HUES48 (cell line): ENCODE measurements around the gene P2RY14.
"Not testable (repeated sequence)": the region's sequence is repeated elsewhere in the genome, so short reads cannot be mapped to it uniquely, and the experiment has no call there.

Experiments used
- H3K27ac ChIP-seq: one replicate; pipeline ENCODE4 v1.7.0; 2013; ENCODE audit warnings: low read depth, low read length, inconsistent platforms
- H3K27me3 ChIP-seq: 2 replicates; pipeline ENCODE4 v1.6.1; 2013; ENCODE audit warnings: mild to moderate bottlenecking, low read length; ENCODE audit not compliant: control insufficient read depth, insufficient read depth
- H3K36me3 ChIP-seq: 2 replicates; pipeline ENCODE4 v1.6.1; 2013; ENCODE audit warnings: low read length; ENCODE audit not compliant: control insufficient read depth, insufficient read depth
- H3K4me1 ChIP-seq: 2 replicates; pipeline ENCODE4 v1.6.1; 2013; ENCODE audit warnings: mild to moderate bottlenecking, low read length; ENCODE audit not compliant: control insufficient read depth, insufficient read depth
- H3K4me3 ChIP-seq: 2 replicates; pipeline ENCODE4 v1.5.1; 2013; ENCODE audit warnings: mild to moderate bottlenecking, low read depth, low read length
- H3K9ac ChIP-seq: 2 replicates; pipeline ENCODE4 v1.6.1; 2013; ENCODE audit warnings: mild to moderate bottlenecking, low read depth, low read length, moderate library complexity
- H3K9me3 ChIP-seq: 2 replicates; pipeline ENCODE4 v1.6.1; 2013; ENCODE audit warnings: low read length; ENCODE audit not compliant: control insufficient read depth, insufficient read depth

P2RY14 gene

GRCh38 chr3:151182349-151183079 lies 95.8 kb downstream of the P2RY14 start:
- H3K4me1 ChIP-seq = 0 out of 2 replicates have a peak, but pooled peaks cover 6% of the 10 kb centered on the region
- H3K27ac ChIP-seq = no peak overlapping the region
- H3K36me3 ChIP-seq = peaks cover 11% of the 10 kb centered on the region
- no peak overlapping the region for H3K9ac ChIP-seq
- H3K27me3 ChIP-seq = no peaks in the 10 kb centered on the region
- H3K4me3 ChIP-seq = no peak overlapping the region
- H3K9me3 ChIP-seq = no peaks in the 10 kb centered on the region

GRCh38 chr3:151178208-151178845 lies 100.0 kb downstream of the P2RY14 start:
- H3K27me3 ChIP-seq = no peaks in the 10 kb centered on the region
- no peak overlapping the region for H3K4me3 ChIP-seq
- H3K36me3 ChIP-seq = peaks cover 7% of the 10 kb centered on the region; the same call in 1 of the 2 replicates
- no peaks in the 10 kb centered on the region for H3K4me1 ChIP-seq
- no peaks in the 10 kb centered on the region for H3K9me3 ChIP-seq
- no peak overlapping the region for H3K9ac ChIP-seq
- no peak overlapping the region for H3K27ac ChIP-seq

- H3K36me3 ChIP-seq = peaks cover 7% of the 10 kb centered on the region; the same call in 1 of the 2 replicates
- no peaks in the 10 kb centered on the region for H3K27me3 ChIP-seq
- H3K9ac ChIP-seq = no peak overlapping the region
- no peaks in the 10 kb centered on the region for H3K4me1 ChIP-seq
- no peaks in the 10 kb centered on the region for H3K9me3 ChIP-seq
- H3K4me3 ChIP-seq = no peak overlapping the region
- no peak overlapping the region for H3K27ac ChIP-seq
These were observed 102.4 kb downstream of the P2RY14 start for GRCh38 chr3:151175952-151176351.

GRCh38 chr3:151174351-151174750 lies 104.0 kb downstream of the P2RY14 start:
- Histone ChIP-seq H3K27me3 (no peaks in the 10 kb centered on the region), H3K4me3 (no peak overlapping the region), H3K36me3 (0 out of 2 replicates have a peak, but pooled peaks cover 3% of the 10 kb centered on the region), H3K9ac (no peak overlapping the region), H3K9me3 (no peaks in the 10 kb centered on the region), H3K27ac (no peak overlapping the region), H3K4me1 (0 out of 2 replicates have a peak, but pooled peaks cover 3% of the 10 kb centered on the region)

- Histone ChIP-seq H3K9me3 (no peaks in the 10 kb centered on the region), H3K9ac (no peak overlapping the region), H3K4me1 (0 out of 2 replicates have a peak, but pooled peaks cover 3% of the 10 kb centered on the region), H3K4me3 (no peak overlapping the region), H3K36me3 (peaks cover 7% of the 10 kb centered on the region; the same call in 1 of the 2 replicates), H3K27me3 (no peaks in the 10 kb centered on the region), H3K27ac (no peak overlapping the region)
These were observed 107.1 kb downstream of the P2RY14 start for GRCh38 chr3:151171145-151171757.

- H3K36me3 ChIP-seq = peaks cover 13% of the 10 kb centered on the region; the same call in 1 of the 2 replicates
- not testable (repeated sequence) for H3K9me3 ChIP-seq, H3K4me1 ChIP-seq, H3K4me3 ChIP-seq, H3K27ac ChIP-seq, H3K27me3 ChIP-seq, H3K9ac ChIP-seq
These were observed 108.2 kb downstream of the P2RY14 start for GRCh38 chr3:151169948-151170679.

GRCh38 chr3:151169262-151169947 lies 108.9 kb downstream of the P2RY14 start:
- Histone ChIP-seq H3K27me3 (no peaks in the 10 kb centered on the region), H3K9me3 (no peaks in the 10 kb centered on the region), H3K27ac (no peak overlapping the region), H3K9ac (no peak overlapping the region), H3K36me3 (peaks cover 13% of the 10 kb centered on the region; the same call in 1 of the 2 replicates), H3K4me1 (0 out of 2 replicates have a peak, but pooled peaks cover 3% of the 10 kb centered on the region), H3K4me3 (no peak overlapping the region)

- no peaks in the 10 kb centered on the region for H3K27me3 ChIP-seq
- H3K4me1 ChIP-seq = 0 out of 2 replicates have a peak, but pooled peaks cover 3% of the 10 kb centered on the region
- no peak overlapping the region for H3K27ac ChIP-seq
- peaks cover 16% of the 10 kb centered on the region; the same call in 1 of the 2 replicates for H3K36me3 ChIP-seq
- H3K9ac ChIP-seq = no peak overlapping the region
- no peaks in the 10 kb centered on the region for H3K9me3 ChIP-seq
- no peak overlapping the region for H3K4me3 ChIP-seq
These were observed 109.9 kb downstream of the P2RY14 start for GRCh38 chr3:151168269-151169094.

GRCh38 chr3:151166161-151166560 lies 112.2 kb downstream of the P2RY14 start:
- H3K4me1 ChIP-seq = 0 out of 2 replicates have a peak, but pooled peaks cover 3% of the 10 kb centered on the region
- no peaks in the 10 kb centered on the region for H3K9me3 ChIP-seq
- no peak overlapping the region for H3K27ac ChIP-seq
- H3K9ac ChIP-seq = no peak overlapping the region
- no peaks in the 10 kb centered on the region for H3K27me3 ChIP-seq
- H3K4me3 ChIP-seq = no peak overlapping the region
- peaks cover 18% of the 10 kb centered on the region for H3K36me3 ChIP-seq
